ENCODE data around the gene IGFL4.

- TF ChIP-seq CTCF (conservative IDR thresholded peaks at IDR 0.05 in 1 of 2, IDR thresholded peaks at IDR 0.05 in 1 of 2; ENCODE audit: extremely low read depth in 1 of 2, insufficient read depth in 1 of 2, low read depth in 1 of 2, low read length in 2 of 2) (no peak), EZH2 (IDR thresholded peaks at IDR 0.05; ENCODE audit: borderline replicate concordance, low read length) (no peak)
Observed at GRCh38 chr19:46082728-46083050, 41.9 kb upstream of the IGFL4 start.
